Spinal cord (tissue), 10 donors: ENCODE results near the gene ETFA. TPM values are rescaled to one million over a fixed set of nuclear protein-coding genes. Genes with fewer than 3 reads are reported as not detected.
A peak's percentile ranks its signal among the peaks of the same experiment; 100 is the strongest.

Experiments
- DNase-seq, 6 donors: peaks; one replicate each; pipeline versions ENCODE4 v3.0.0 to v3.0.0-alpha.2; 2013 to 2015; ENCODE audit warnings: low spot score in 6 of 6, low read depth in 4 of 6
- H3K27ac ChIP-seq: one replicate; pipeline ENCODE4 v1.5.1; 2013; ENCODE audit warnings: low read depth, low read length, control low read depth
- H3K27me3 ChIP-seq: one replicate; pipeline ENCODE4 v1.6.1; 2013; ENCODE audit warnings: low read length; ENCODE audit not compliant: control insufficient read depth, insufficient read depth
- H3K36me3 ChIP-seq: one replicate; pipeline ENCODE4 v1.6.1; 2013; ENCODE audit warnings: low read length; ENCODE audit not compliant: control insufficient read depth, insufficient read depth
- H3K4me1 ChIP-seq: one replicate; pipeline ENCODE4 v1.6.1; 2013; ENCODE audit warnings: low read length; ENCODE audit not compliant: control insufficient read depth, insufficient read depth
- H3K4me3 ChIP-seq: one replicate; pipeline ENCODE4 v1.5.1; 2013; ENCODE audit warnings: low read depth, low read length, control low read depth
- H3K9me3 ChIP-seq: one replicate; pipeline ENCODE4 v1.6.1; 2013; ENCODE audit warnings: low read length; ENCODE audit not compliant: control insufficient read depth, insufficient read depth
- WGBS: methylation state at CpG from one replicate; pipeline ENCODE4 v1.1.5; 2013; ENCODE audit warnings: missing lambda C conversion rate; ENCODE audit not compliant: insufficient coverage; 5-methylcytosine and 5-hydroxymethylcytosine counted together
- polyA plus RNA-seq, 2 donors: library from polyadenylated mRNA; unstranded; fragments of 120-200 nt; gene quantifications; one replicate each; pipeline ENCODE4 v1.2.1, GENCODE V29; 2013; ENCODE audit not compliant: insufficient read length in 2 of 2
- total RNA-seq, 2 donors: library from RNA; depleted of rRNA in 1 of 2; stranded (reverse); fragments of 120-200 nt in 1 of 2; fragments of >200 nt in 1 of 2; gene quantifications; one replicate each; pipeline versions ENCODE4 v1.2.3 to v1.2.4, GENCODE V29; 2013 to 2014
- donor health status: healthy.

ETFA gene
- total and polyA plus RNA-seq, 4 donors, result 100 to 127 (median 121) TPM

- H3K27me3 ChIP-seq, result no peaks in the 10 kb centered on the region
- peaks cover 2% of the 10 kb centered on the region for H3K9me3 ChIP-seq
- 42% methylated on average over 3 of the region's 7 CpGs for whole genome bisulfite sequencing
- DNase-seq, result peak in 2 of 6 donors; percentile 34 to 47
- no peaks in the 10 kb centered on the region for H3K4me1 ChIP-seq
- H3K27ac ChIP-seq, result no peak overlapping the region
- peaks cover 3% of the 10 kb centered on the region for H3K36me3 ChIP-seq
- H3K4me3 ChIP-seq, result no peak overlapping the region
Observed at GRCh38 chr15:76217029-76217881, 94.0 kb downstream of the ETFA start.

- no peak for DNase-seq
- Histone ChIP-seq H3K36me3 (peaks cover 7% of the 10 kb centered on the region), H3K27me3 (no peaks in the 10 kb centered on the region), H3K27ac (no peak overlapping the region), H3K4me1 (no peaks in the 10 kb centered on the region), H3K9me3 (peaks cover 2% of the 10 kb centered on the region), H3K4me3 (no peak overlapping the region)
- WGBS, result no CpG with 5 or more reads among the region's 1 CpG
Observed at GRCh38 chr15:76215634-76216033, 95.6 kb downstream of the ETFA start.

- Histone ChIP-seq H3K4me3 (no peak overlapping the region), H3K27ac (no peak overlapping the region), H3K36me3 (peaks cover 25% of the 10 kb centered on the region), H3K27me3 (no peaks in the 10 kb centered on the region), H3K9me3 (no peaks in the 10 kb centered on the region), H3K4me1 (peaks cover 29% of the 10 kb centered on the region)
- WGBS, result 50% methylated on average over 2 of the region's 3 CpGs
- DNase-seq, result peak in 1 of 6 donors; percentile 23
Observed at GRCh38 chr15:76209942-76210341, 101.3 kb downstream of the ETFA start.

GRCh38 chr15:76209523-76209922, 101.7 kb downstream of the ETFA start:
- no peak overlapping the region for H3K4me3 ChIP-seq
- no peaks in the 10 kb centered on the region for H3K27me3 ChIP-seq
- no peak for DNase-seq
- H3K27ac ChIP-seq, result no peak overlapping the region
- no peaks in the 10 kb centered on the region for H3K9me3 ChIP-seq
- H3K36me3 ChIP-seq, result peaks cover 28% of the 10 kb centered on the region
- peaks cover 29% of the 10 kb centered on the region for H3K4me1 ChIP-seq
- WGBS, result no CpG with 5 or more reads among the region's 1 CpG

- Histone ChIP-seq H3K27ac (no peak overlapping the region), H3K4me1 (peaks cover 29% of the 10 kb centered on the region), H3K9me3 (no peaks in the 10 kb centered on the region), H3K36me3 (peaks cover 34% of the 10 kb centered on the region), H3K4me3 (no peak overlapping the region), H3K27me3 (no peaks in the 10 kb centered on the region)
- WGBS, result 79% methylated on average over 2 of the region's 2 CpGs
- no peak for DNase-seq
Observed at GRCh38 chr15:76208786-76209424, 102.4 kb downstream of the ETFA start.

- H3K4me3 ChIP-seq, result no peak overlapping the region
- H3K27ac ChIP-seq, result no peak overlapping the region
- no peaks in the 10 kb centered on the region for H3K27me3 ChIP-seq
- H3K9me3 ChIP-seq, result no peaks in the 10 kb centered on the region
- peaks cover 29% of the 10 kb centered on the region for H3K4me1 ChIP-seq
- no peak for DNase-seq
- 84% methylated on average over 8 of the region's 8 CpGs for WGBS
- H3K36me3 ChIP-seq, result peaks cover 40% of the 10 kb centered on the region
Observed at GRCh38 chr15:76208084-76208785, 103.0 kb downstream of the ETFA start.

GRCh38 chr15:76206325-76206976, 104.8 kb downstream of the ETFA start:
- H3K9me3 ChIP-seq, result no peaks in the 10 kb centered on the region
- H3K27ac ChIP-seq, result no peak overlapping the region
- no peaks in the 10 kb centered on the region for H3K27me3 ChIP-seq
- DNase-seq, result peak in 5 of 6 donors; percentile 58 to 92 (median 76)
- no peak overlapping the region for H3K4me3 ChIP-seq
- 5% methylated on average over 4 of the region's 4 CpGs for WGBS
- peaks cover 40% of the 10 kb centered on the region for H3K36me3 ChIP-seq
- H3K4me1 ChIP-seq, result peaks cover 29% of the 10 kb centered on the region

GRCh38 chr15:76204916-76205460, 106.3 kb downstream of the ETFA start:
- H3K36me3 ChIP-seq, result peaks cover 45% of the 10 kb centered on the region
- no peaks in the 10 kb centered on the region for H3K9me3 ChIP-seq
- no peaks in the 10 kb centered on the region for H3K27me3 ChIP-seq
- H3K4me1 ChIP-seq, result peaks cover 28% of the 10 kb centered on the region
- H3K27ac ChIP-seq, result no peak overlapping the region
- no peak for DNase-seq
- WGBS, result 82% methylated on average over 4 of the region's 11 CpGs
- H3K4me3 ChIP-seq, result no peak overlapping the region
